Measurements from ENCODE around the gene OCIAD2.

DNA sequence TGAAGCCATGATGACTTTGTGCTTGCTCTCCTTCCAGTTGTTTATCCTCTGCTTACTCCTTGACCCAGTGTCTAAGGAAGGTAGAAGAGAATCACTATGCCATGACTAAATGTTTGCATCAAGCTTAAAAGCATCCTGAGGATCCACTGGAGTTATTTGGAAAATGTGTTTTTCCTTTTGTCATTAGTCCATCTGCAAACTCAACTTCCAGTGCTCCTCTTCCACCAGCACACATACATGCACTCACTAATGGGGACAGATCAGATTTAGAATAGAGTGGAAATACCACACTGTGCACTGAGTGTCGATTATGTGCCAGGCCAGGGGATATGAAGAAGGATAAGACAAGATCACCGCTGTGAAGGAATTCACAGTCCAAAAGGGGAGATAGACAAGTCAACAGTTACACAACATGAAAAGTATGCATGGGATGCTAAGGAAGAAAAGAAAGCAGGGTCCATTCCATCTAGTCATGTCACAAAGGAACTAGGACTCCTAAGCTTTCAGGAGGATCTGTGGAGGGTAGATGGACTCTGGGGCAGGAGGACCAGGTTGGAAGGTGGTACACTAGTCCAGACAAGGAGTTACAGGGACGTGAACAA, 1.9 kb downstream of the OCIAD2 start:
- TF ChIP-seq, protein P1, sequence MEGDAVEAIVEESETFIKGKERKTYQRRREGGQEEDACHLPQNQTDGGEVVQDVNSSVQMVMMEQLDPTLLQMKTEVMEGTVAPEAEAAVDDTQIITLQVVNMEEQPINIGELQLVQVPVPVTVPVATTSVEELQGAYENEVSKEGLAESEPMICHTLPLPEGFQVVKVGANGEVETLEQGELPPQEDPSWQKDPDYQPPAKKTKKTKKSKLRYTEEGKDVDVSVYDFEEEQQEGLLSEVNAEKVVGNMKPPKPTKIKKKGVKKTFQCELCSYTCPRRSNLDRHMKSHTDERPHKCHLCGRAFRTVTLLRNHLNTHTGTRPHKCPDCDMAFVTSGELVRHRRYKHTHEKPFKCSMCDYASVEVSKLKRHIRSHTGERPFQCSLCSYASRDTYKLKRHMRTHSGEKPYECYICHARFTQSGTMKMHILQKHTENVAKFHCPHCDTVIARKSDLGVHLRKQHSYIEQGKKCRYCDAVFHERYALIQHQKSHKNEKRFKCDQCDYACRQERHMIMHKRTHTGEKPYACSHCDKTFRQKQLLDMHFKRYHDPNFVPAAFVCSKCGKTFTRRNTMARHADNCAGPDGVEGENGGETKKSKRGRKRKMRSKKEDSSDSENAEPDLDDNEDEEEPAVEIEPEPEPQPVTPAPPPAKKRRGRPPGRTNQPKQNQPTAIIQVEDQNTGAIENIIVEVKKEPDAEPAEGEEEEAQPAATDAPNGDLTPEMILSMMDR (IDR thresholded peaks at IDR 0.05) = no peak
- TF ChIP-seq POLR2A (IDR thresholded peaks at IDR 0.05) = no peak
